ENCODE measurements around the gene SP1.

- TF ChIP-seq RNF2 (IDR thresholded peaks at IDR 0.05) (no peak), NCOA6 (IDR thresholded peaks at IDR 0.05) (no peak), NR2C2 (CRISPR knock-in tag; IDR thresholded peaks at IDR 0.05) (no peak), NR2C2 (tag; IDR thresholded peaks at IDR 0.05) (no peak), CCAR2 (IDR thresholded peaks at IDR 0.05; ENCODE audit: low read depth, low read length) (no peak), SMC3 (conservative IDR thresholded peaks at IDR 0.05; ENCODE audit: insufficient read depth, low read depth, low read length) (no peak), POLR2A (conservative IDR thresholded peaks at IDR 0.05) (no peak), HNRNPK (IDR thresholded peaks at IDR 0.05; ENCODE audit: low read depth, low read length, poor library complexity, severe bottlenecking) (no peak), PHTF2 (CRISPR knock-in tag; IDR thresholded peaks at IDR 0.05) (no peak), HCFC1 (IDR thresholded peaks at IDR 0.05; ENCODE audit: low read depth, low read length) (no peak), BRF2 (IDR thresholded peaks at IDR 0.05; ENCODE audit: borderline replicate concordance, insufficient read depth, insufficient read length) (no peak), CTCF (IDR thresholded peaks at IDR 0.05 in 2 of 3, conservative IDR thresholded peaks at IDR 0.05 in 1 of 3; ENCODE audit: insufficient read depth in 2 of 3, low read depth in 1 of 3, low read length in 3 of 3) (no peak)
Measured at GRCh38 chr12:53338017-53338416, 42.0 kb upstream of the SP1 start.
